PC-3 (cell line): ENCODE measurements around the gene YPEL1. TPM values are rescaled to one million over a fixed set of nuclear protein-coding genes. Genes with fewer than 3 reads are reported as not detected.

Experiments used
- ATAC-seq: fragments of 200-7000 bp; cut with Tn5 transposase; 2 replicates; pipeline ENCODE4 v1.9.1; 2020; ENCODE audit warnings: mild to moderate bottlenecking, moderate library complexity
- BruUV-seq: library from RNA; stranded (reverse); fragments of 400-500 nt; replicated peaks from 2 replicates; lab custom pipeline; 2021; lab: Mats Ljungman, UMichigan
- CTCF ChIA-PET: fragments of 300-600 bp; sonication (Branson Sonifier 250); formaldehyde crosslinking; loops from one replicate; lab custom pipeline; 2022; ENCODE audit warnings: antibody characterized with exemption; lab: Charles Lee
- POLR2A ChIA-PET: fragments of 300-600 bp; sonication (Branson Sonifier 250); formaldehyde crosslinking; loops from one replicate; lab custom pipeline; 2022; ENCODE audit warnings: antibody characterized with exemption; ENCODE audit not compliant: unreplicated experiment; lab: Charles Lee
- DNase-seq: peaks from one replicate; pipeline ENCODE4 v3.0.0-alpha.2; 2015
- H2AFZ ChIP-seq: fragments of 300-600 bp; sonication (generic); 2 replicates; pipeline ENCODE4 v1.6.0; 2016; ENCODE audit warnings: antibody characterized with exemption, low read length
- H3F3A ChIP-seq: fragments of 300-600 bp; sonication (generic); one replicate; pipeline ENCODE4 v1.6.0; 2017; ENCODE audit warnings: antibody characterized with exemption, low read length, control low read depth, mild to moderate bottlenecking; ENCODE audit not compliant: unreplicated experiment
- H3K27ac ChIP-seq: fragments of 300-600 bp; sonication (generic); 2 replicates; pipeline ENCODE4 v1.5.1; 2016; ENCODE audit warnings: mild to moderate bottlenecking, low read length
- H3K27me3 ChIP-seq: fragments of 300-600 bp; sonication (generic); 2 replicates; pipeline ENCODE4 v1.6.1; 2016; ENCODE audit warnings: low read length, mixed read lengths
- H3K36me3 ChIP-seq: fragments of 300-600 bp; sonication (generic); 2 replicates; pipeline ENCODE4 v1.6.1; 2016; ENCODE audit warnings: low read depth, mixed run types, low read length, mixed read lengths
- H3K4me1 ChIP-seq: fragments of 300-600 bp; sonication (generic); 2 replicates; pipeline ENCODE4 v1.5.1; 2016; ENCODE audit warnings: low read length; ENCODE audit not compliant: insufficient read depth
- H3K4me2 ChIP-seq: fragments of 300-600 bp; sonication (generic); 2 replicates; pipeline ENCODE4 v1.6.0; 2016; ENCODE audit warnings: low read length
- H3K4me3 ChIP-seq: fragments of 300-600 bp; sonication (generic); 2 replicates; pipeline ENCODE4 v1.5.1; 2016; ENCODE audit warnings: mild to moderate bottlenecking, low read length, mixed read lengths
- H3K79me2 ChIP-seq: fragments of 300-600 bp; sonication (generic); 2 replicates; pipeline ENCODE4 v1.6.1; 2017; ENCODE audit warnings: low read length, mixed read lengths
- H3K9ac ChIP-seq: fragments of 300-600 bp; sonication (generic); 2 replicates; pipeline ENCODE4 v1.6.0; 2016; ENCODE audit warnings: mild to moderate bottlenecking, low read length
- H3K9me2 ChIP-seq: fragments of 300-600 bp; sonication (generic); replicated peaks from 2 replicates; pipeline ENCODE4 v1.6.1; 2016; ENCODE audit warnings: mixed run types, low read length, mixed read lengths
- H3K9me3 ChIP-seq: fragments of 300-600 bp; sonication (generic); 2 replicates; pipeline ENCODE4 v1.6.1; 2016; ENCODE audit warnings: low read length, mixed read lengths
- H4K20me1 ChIP-seq: fragments of 300-600 bp; sonication (generic); 2 replicates; pipeline ENCODE4 v1.6.1; 2016; ENCODE audit warnings: low read length, mixed read lengths
- EZH2 ChIP-seq: fragments of 300-600 bp; sonication (generic); IDR thresholded peaks from one replicate; pipeline ENCODE4 v1.6.1; 2017; ENCODE audit warnings: antibody characterized with exemption, mild to moderate bottlenecking, low read length; ENCODE audit not compliant: unreplicated experiment
- EZH2phosphoT487 ChIP-seq: fragments of 300-600 bp; sonication (generic); IDR thresholded peaks from 2 replicates; pipeline ENCODE4 v1.6.1; 2018; ENCODE audit warnings: mild to moderate bottlenecking, antibody characterized with exemption, low read length, borderline replicate concordance
- intact Hi-C: fragments of 100-400 bp; cut with micrococcal nuclease; formaldehyde crosslinking; loops from 2 replicates; pipeline ENCODE4 v1.9.0; 2023
- total RNA-seq: library from RNA; depleted of rRNA; stranded (reverse); fragments of >200 nt; gene quantifications from 2 replicates; pipeline ENCODE4 v1.2.3, GENCODE V29; 2014
- TF ChIP-seq, protein P1 (sequence below): fragments of 300-600 bp; sonication (generic); conservative IDR thresholded peaks from 2 replicates; pipeline ENCODE4 v1.5.1; 2017; ENCODE audit warnings: antibody characterized with exemption, low read depth, mild to moderate bottlenecking, low read length

YPEL1 gene
- total RNA-seq, 1 experiment from 2014 or later = 3.2 TPM

DNA sequence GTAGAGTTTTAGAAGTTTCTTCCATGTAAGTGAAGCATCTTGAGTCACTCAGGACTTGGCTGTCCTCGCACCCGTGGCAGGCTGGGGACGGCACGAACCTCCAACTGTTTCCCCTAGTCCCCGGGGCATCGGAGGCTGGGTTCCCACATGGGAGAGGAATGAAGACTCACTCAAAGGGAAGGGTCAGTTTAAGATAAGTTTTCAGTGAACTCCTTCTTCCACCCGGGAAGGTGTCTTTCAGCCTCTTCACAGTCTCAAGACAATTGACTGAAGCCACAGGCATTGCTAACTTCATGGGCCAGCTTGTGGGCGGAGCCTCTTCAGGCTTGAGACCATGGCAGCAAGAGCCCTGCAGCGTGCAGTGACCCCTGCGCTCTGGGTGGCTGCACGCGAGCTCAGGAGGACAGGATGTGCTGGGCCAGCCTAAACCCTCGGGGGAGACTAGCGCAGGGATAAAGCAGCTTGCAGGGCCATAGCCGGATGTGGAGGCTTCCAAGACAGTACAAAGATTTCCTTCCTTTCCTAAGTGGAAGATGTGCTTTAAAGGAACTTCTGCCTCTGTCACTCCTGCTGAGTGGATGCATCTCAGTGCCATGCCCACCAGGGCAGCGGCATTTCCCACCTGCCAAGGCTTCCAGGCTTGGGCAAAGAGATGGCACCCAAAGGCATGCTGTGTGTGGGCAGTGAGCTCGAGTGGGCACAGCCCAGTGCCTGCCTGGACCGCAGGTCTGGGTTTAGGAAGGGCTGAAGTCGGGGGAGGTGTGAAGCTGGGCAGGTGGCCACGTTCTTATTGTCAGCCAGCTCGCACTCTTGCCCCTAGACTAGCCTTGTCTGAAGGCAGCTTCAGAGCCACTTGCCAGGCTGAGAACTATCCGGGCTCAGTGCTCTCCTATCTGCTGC is 36.9 kb downstream of the YPEL1 start:
- H4K20me1 ChIP-seq = no peaks in the 10 kb centered on the region
- ATAC-seq (no peak), DNase-seq (no peak)
- H3K4me1 ChIP-seq = no peaks in the 10 kb centered on the region
- no peak for TF ChIP-seq EZH2
- no TSS peak for BruUV-seq
- no peak overlapping the region for H3K4me3 ChIP-seq
- intact Hi-C loops = no loop called here
- H3K9me2 ChIP-seq = no peaks in the 10 kb centered on the region
- H3K79me2 ChIP-seq = no peaks in the 10 kb centered on the region
- H2AFZ ChIP-seq = no peak overlapping the region
- CTCF ChIA-PET = no interaction called here
- POLR2A ChIA-PET = interaction anchor here (0.6 to 0.7 kb wide), 2 partner anchors 9 to 56 kb away, joined by 10 to 14 read pairs; partner anchors contain the start of gene SDF2L1
- no peaks in the 10 kb centered on the region for H3K27me3 ChIP-seq
- no peaks in the 10 kb centered on the region for H3K9me3 ChIP-seq
- no peaks in the 10 kb centered on the region for H3F3A ChIP-seq
- no peak overlapping the region for H3K9ac ChIP-seq
- H3K27ac ChIP-seq = no peak overlapping the region
- no peak overlapping the region for H3K4me2 ChIP-seq
- H3K36me3 ChIP-seq = no peaks in the 10 kb centered on the region

DNA sequence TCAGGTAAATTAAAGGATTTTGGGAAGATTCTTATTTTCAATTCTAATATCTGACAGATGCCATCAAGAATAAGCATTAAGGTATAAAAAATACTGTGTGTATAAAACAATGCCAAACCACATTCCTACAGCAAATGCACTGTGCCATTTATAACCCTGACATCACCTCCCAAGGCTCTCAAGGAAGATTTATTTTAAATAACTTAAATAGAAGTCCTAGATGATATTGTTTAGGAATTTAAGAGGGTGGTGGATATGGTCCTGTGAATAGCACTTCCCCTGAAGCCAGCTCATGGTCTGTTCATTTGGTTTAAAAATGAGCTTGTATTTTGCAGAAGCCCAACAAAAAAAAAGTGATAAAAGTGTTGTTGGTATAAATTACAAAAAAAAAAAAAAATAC is 37.7 kb downstream of the YPEL1 start:
- Histone ChIP-seq H3K9me3 (no peaks in the 10 kb centered on the region), H4K20me1 (no peaks in the 10 kb centered on the region), H3K4me1 (no peaks in the 10 kb centered on the region), H3K4me2 (no peak overlapping the region), H3K9me2 (no peaks in the 10 kb centered on the region), H3K27me3 (no peaks in the 10 kb centered on the region), H3K4me3 (no peak overlapping the region), H3K79me2 (no peaks in the 10 kb centered on the region), H3K36me3 (no peaks in the 10 kb centered on the region), H3F3A (no peaks in the 10 kb centered on the region), H2AFZ (no peak overlapping the region), H3K9ac (no peak overlapping the region), H3K27ac (no peak overlapping the region)
- DNase-seq (no peak), ATAC-seq (no peak)
- intact Hi-C loops = no loop called here
- ChIA-PET CTCF (no interaction called here), POLR2A (interaction anchor here (0.6 to 0.7 kb wide), 3 partner anchors 8 to 56 kb away, joined by 3 to 13 read pairs (median 10); partner anchors contain the start of gene SDF2L1)
- TF ChIP-seq EZH2 = no peak
- TF ChIP-seq, protein P1, sequence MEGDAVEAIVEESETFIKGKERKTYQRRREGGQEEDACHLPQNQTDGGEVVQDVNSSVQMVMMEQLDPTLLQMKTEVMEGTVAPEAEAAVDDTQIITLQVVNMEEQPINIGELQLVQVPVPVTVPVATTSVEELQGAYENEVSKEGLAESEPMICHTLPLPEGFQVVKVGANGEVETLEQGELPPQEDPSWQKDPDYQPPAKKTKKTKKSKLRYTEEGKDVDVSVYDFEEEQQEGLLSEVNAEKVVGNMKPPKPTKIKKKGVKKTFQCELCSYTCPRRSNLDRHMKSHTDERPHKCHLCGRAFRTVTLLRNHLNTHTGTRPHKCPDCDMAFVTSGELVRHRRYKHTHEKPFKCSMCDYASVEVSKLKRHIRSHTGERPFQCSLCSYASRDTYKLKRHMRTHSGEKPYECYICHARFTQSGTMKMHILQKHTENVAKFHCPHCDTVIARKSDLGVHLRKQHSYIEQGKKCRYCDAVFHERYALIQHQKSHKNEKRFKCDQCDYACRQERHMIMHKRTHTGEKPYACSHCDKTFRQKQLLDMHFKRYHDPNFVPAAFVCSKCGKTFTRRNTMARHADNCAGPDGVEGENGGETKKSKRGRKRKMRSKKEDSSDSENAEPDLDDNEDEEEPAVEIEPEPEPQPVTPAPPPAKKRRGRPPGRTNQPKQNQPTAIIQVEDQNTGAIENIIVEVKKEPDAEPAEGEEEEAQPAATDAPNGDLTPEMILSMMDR = no peak
- no peak for TF ChIP-seq EZH2phosphoT487
- BruUV-seq = no TSS peak

DNA sequence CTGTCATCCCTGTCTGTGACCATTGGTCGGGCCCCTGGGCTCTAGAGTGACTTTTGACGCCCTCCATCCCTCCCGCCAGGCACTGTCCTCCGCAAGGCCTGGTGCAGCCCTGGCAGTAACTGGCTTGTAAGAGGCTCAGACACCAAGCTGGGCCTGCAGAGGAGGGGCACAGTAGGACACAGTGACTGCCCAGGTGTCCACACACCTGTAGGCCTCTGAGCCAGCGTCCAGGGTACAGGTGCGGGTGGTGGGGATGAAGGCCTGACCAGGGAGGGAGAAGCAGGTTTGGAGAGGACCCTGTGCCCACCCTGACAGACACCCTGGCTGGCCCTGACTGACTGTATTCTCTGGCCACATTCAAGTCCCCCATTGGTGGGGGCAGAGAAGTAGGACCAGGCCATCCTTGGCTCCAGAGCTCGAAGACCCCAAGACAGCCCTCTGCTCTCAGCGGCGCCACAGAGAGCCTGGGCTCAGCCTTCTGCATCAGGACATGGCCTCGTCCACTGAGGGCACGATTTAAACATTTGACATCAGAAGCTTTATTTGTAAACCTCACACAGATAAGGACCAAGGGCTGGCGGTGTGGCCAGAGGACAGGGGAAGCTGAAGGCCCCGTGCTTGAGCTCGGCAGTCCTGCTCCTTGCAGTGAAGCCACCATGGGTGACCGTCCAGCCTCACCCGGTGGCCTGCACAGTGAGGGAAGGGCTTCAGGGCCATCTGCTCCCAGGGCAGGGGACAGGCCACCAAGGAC is 38.4 kb downstream of the YPEL1 start:
- ATAC-seq = no peak
- H3K9me2 ChIP-seq = no peaks in the 10 kb centered on the region

More for the DNA sequence above, 38.4 kb downstream of the YPEL1 start:
- ChIA-PET POLR2A (interaction anchor here (0.6 kb wide), 2 partner anchors 8 to 13 kb away, joined by 3 to 13 read pairs; no protein-coding TSS in a partner anchor), CTCF (no interaction called here)
- no peak overlapping the region for H3K27ac ChIP-seq
- no peak overlapping the region for H3K4me3 ChIP-seq
- H4K20me1 ChIP-seq = no peaks in the 10 kb centered on the region
- TF ChIP-seq EZH2 = no peak
- TF ChIP-seq, protein P1 = no peak
- no peaks in the 10 kb centered on the region for H3K4me1 ChIP-seq
- no peaks in the 10 kb centered on the region for H3F3A ChIP-seq
- H3K79me2 ChIP-seq = no peaks in the 10 kb centered on the region
- no peak overlapping the region for H3K4me2 ChIP-seq
- intact Hi-C loops = no loop called here
- H2AFZ ChIP-seq = no peak overlapping the region
- H3K27me3 ChIP-seq = no peaks in the 10 kb centered on the region
- TSS peak; percentile 21 for BruUV-seq
- H3K9ac ChIP-seq = no peak overlapping the region
- DNase-seq = no peak
- H3K9me3 ChIP-seq = no peaks in the 10 kb centered on the region
- no peaks in the 10 kb centered on the region for H3K36me3 ChIP-seq
